GM21619 (cell line): ENCODE results near the gene RHPN2.
"Not testable (repeated sequence)": the region's sequence is repeated elsewhere in the genome, so short reads cannot be mapped to it uniquely, and the experiment has no call there.

Source experiments
- ATAC-seq: cut with Tn5 transposase; IDR thresholded peaks from one replicate; pipeline ENCODE4 v1.9.1; 2021; ENCODE audit not compliant: unreplicated experiment

RHPN2 gene

GRCh38 chr19:33032218-33032781 is 32.4 kb downstream of the RHPN2 start:
- ATAC-seq = no peak

- no peak for ATAC-seq
Observed at GRCh38 chr19:33029746-33030303, 34.9 kb downstream of the RHPN2 start.

- ATAC-seq = not testable (repeated sequence)
Observed at GRCh38 chr19:33026602-33027001, 38.1 kb downstream of the RHPN2 start.

- not testable (repeated sequence) for ATAC-seq
Observed at GRCh38 chr19:33025468-33026238, 39.0 kb downstream of the RHPN2 start.

- no peak for ATAC-seq
Observed at GRCh38 chr19:33024398-33024797, 40.3 kb downstream of the RHPN2 start.

GRCh38 chr19:33022472-33023116 is 42.1 kb downstream of the RHPN2 start:
- ATAC-seq = no peak

GRCh38 chr19:33010891-33011290 is 53.8 kb downstream of the RHPN2 start:
- not testable (repeated sequence) for ATAC-seq

GRCh38 chr19:33008738-33009137 is 56.0 kb downstream of the RHPN2 start:
- ATAC-seq = no peak

- ATAC-seq = no peak
Observed at GRCh38 chr19:33005440-33005839, 59.2 kb downstream of the RHPN2 start.

- ATAC-seq = not testable (repeated sequence)
Observed at GRCh38 chr19:33003424-33004024, 61.2 kb downstream of the RHPN2 start.

GRCh38 chr19:33002126-33002865 is 62.4 kb downstream of the RHPN2 start:
- not testable (repeated sequence) for ATAC-seq

GRCh38 chr19:33000910-33001309 is 63.8 kb downstream of the RHPN2 start:
- no peak for ATAC-seq

GRCh38 chr19:33000510-33000909 is 64.2 kb downstream of the RHPN2 start:
- no peak for ATAC-seq

- no peak for ATAC-seq
Observed at GRCh38 chr19:32998722-32999121, 66.0 kb downstream of the RHPN2 start.

- no peak for ATAC-seq
Observed at GRCh38 chr19:32997716-32998355, 66.9 kb downstream of the RHPN2 start.

GRCh38 chr19:32997061-32997464 is 67.6 kb downstream of the RHPN2 start:
- ATAC-seq = not testable (repeated sequence)

GRCh38 chr19:32995966-32996365 is 68.7 kb downstream of the RHPN2 start:
- ATAC-seq = not testable (repeated sequence)

- ATAC-seq = no peak
Observed at GRCh38 chr19:32988724-32989123, 76.0 kb downstream of the RHPN2 start.

- ATAC-seq = not testable (repeated sequence)
Observed at GRCh38 chr19:32988254-32988653, 76.4 kb downstream of the RHPN2 start.

GRCh38 chr19:32982488-32982887 is 82.2 kb downstream of the RHPN2 start:
- not testable (repeated sequence) for ATAC-seq
